ENCODE data around the gene KLHL25.
A peak's percentile ranks its signal among the peaks of the same experiment; 100 is the strongest.
"Not testable (repeated sequence)": the region's sequence is repeated elsewhere in the genome, so short reads cannot be mapped to it uniquely, and the experiment has no call there.

KLHL25 gene

GRCh38 chr15:85800478-85801123 lies 5.9 kb upstream of the KLHL25 start:
- peak; percentile 71 for DNase-seq

- not testable (repeated sequence) for DNase-seq
Measured at GRCh38 chr15:85796371-85796770, 1.6 kb upstream of the KLHL25 start.

GRCh38 chr15:85795337-85796305 lies 896 bp upstream of the KLHL25 start:
- DNase-seq, result no peak

- DNase-seq, result peak; percentile 24
Measured at GRCh38 chr15:85793641-85794597, 806 bp downstream of the KLHL25 start.

- DNase-seq, result no peak
Measured at GRCh38 chr15:85792912-85793590, 1.7 kb downstream of the KLHL25 start.

- DNase-seq, result no peak
Measured at GRCh38 chr15:85792102-85792731, 2.5 kb downstream of the KLHL25 start.

- DNase-seq, result no peak
Measured at GRCh38 chr15:85789496-85789875, 5.2 kb downstream of the KLHL25 start.

- DNase-seq, result peak; percentile 26
Measured at GRCh38 chr15:85788771-85789495, 5.8 kb downstream of the KLHL25 start.

GRCh38 chr15:85786781-85787114 lies 8.0 kb downstream of the KLHL25 start:
- DNase-seq, result no peak

- DNase-seq, result peak; percentile 91
Measured at GRCh38 chr15:85785887-85786780, 8.6 kb downstream of the KLHL25 start.

- DNase-seq, result no peak
Measured at GRCh38 chr15:85782064-85782463, 12.7 kb downstream of the KLHL25 start.

GRCh38 chr15:85781099-85781498 lies 13.6 kb downstream of the KLHL25 start:
- no peak for DNase-seq

- no peak for DNase-seq
Measured at GRCh38 chr15:85780225-85780985, 14.3 kb downstream of the KLHL25 start.

- DNase-seq, result no peak
Measured at GRCh38 chr15:85779249-85779648, 15.5 kb downstream of the KLHL25 start.

GRCh38 chr15:85778107-85778776 lies 16.5 kb downstream of the KLHL25 start:
- no peak for DNase-seq

- DNase-seq, result no peak
Measured at GRCh38 chr15:85777250-85778106, 17.2 kb downstream of the KLHL25 start.

- DNase-seq, result no peak
Measured at GRCh38 chr15:85773970-85774369, 20.8 kb downstream of the KLHL25 start.

GRCh38 chr15:85773249-85773648 lies 21.5 kb downstream of the KLHL25 start:
- DNase-seq, result peak; percentile 37

All from NCI-H345 (cell line).